NB4 (cell line): ENCODE data around the gene GRID2.
"Not testable (repeated sequence)": the region's sequence is repeated elsewhere in the genome, so short reads cannot be mapped to it uniquely, and the experiment has no call there.

Source experiments
- DNase-seq: peaks from one replicate; pipeline ENCODE4 v3.0.0; 2010; ENCODE audit warnings: low read depth
- H3K4me3 ChIP-seq: one replicate; pipeline ENCODE4 v1.5.1; 2011; ENCODE audit warnings: mild to moderate bottlenecking, low read depth, low read length, moderate library complexity
- MYC ChIP-seq: IDR thresholded peaks from 2 replicates; pipeline ENCODE4 v1.6.1; 2011; ENCODE audit warnings: low read depth, low read length
- POLR2A ChIP-seq: IDR thresholded peaks from 2 replicates; pipeline ENCODE4 v1.6.1; 2011; ENCODE audit warnings: mild to moderate bottlenecking; ENCODE audit not compliant: insufficient read length; ENCODE audit errors: extremely low read depth
- TF ChIP-seq, protein P1 (sequence below): IDR thresholded peaks from one replicate; pipeline ENCODE4 v1.5.1; 2012; ENCODE audit warnings: low read depth, low read length
- TF ChIP-seq, protein P2 (sequence below): IDR thresholded peaks from 2 replicates; pipeline ENCODE4 v1.6.1; 2011; ENCODE audit warnings: low read depth, low read length

The GRID2 gene

GRCh38 chr4:92406488-92406887, 102.7 kb downstream of the GRID2 start:
- H3K4me3 ChIP-seq: no peak overlapping the region
- no peak for DNase-seq
- TF ChIP-seq, protein P1, sequence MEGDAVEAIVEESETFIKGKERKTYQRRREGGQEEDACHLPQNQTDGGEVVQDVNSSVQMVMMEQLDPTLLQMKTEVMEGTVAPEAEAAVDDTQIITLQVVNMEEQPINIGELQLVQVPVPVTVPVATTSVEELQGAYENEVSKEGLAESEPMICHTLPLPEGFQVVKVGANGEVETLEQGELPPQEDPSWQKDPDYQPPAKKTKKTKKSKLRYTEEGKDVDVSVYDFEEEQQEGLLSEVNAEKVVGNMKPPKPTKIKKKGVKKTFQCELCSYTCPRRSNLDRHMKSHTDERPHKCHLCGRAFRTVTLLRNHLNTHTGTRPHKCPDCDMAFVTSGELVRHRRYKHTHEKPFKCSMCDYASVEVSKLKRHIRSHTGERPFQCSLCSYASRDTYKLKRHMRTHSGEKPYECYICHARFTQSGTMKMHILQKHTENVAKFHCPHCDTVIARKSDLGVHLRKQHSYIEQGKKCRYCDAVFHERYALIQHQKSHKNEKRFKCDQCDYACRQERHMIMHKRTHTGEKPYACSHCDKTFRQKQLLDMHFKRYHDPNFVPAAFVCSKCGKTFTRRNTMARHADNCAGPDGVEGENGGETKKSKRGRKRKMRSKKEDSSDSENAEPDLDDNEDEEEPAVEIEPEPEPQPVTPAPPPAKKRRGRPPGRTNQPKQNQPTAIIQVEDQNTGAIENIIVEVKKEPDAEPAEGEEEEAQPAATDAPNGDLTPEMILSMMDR: no peak
- TF ChIP-seq POLR2A (no peak), MYC (no peak)
- TF ChIP-seq, protein P2, sequence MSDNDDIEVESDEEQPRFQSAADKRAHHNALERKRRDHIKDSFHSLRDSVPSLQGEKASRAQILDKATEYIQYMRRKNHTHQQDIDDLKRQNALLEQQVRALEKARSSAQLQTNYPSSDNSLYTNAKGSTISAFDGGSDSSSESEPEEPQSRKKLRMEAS: no peak

GRCh38 chr4:92421920-92422319, 118.2 kb downstream of the GRID2 start:
- H3K4me3 ChIP-seq: no peak overlapping the region
- TF ChIP-seq POLR2A: no peak
- TF ChIP-seq, protein P2: no peak
- TF ChIP-seq, protein P1: no peak
- no peak for TF ChIP-seq MYC
- DNase-seq: no peak

DNA sequence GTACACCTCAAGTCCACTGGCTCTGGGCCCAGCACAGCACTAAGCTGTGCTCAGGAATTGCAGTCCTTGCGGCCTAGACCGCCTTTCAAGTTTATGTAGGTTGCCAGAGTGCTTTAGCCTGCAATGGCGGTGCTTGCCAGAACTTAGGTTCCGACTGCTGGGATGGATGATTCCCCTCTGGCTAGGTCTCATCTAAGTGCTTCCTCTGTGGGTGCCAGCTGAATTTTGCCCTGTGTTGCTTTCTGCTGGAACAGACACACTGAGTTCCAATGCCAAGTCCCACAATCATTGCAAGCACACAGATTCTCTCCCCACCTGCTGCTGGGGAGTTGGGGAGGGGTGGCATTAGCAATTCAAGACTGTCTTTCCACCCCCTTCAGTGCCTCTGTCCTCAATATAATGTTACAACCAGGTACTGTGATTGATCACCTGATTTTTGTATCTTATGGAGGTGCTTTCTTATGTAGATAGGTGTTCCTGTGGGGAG, 129.5 kb downstream of the GRID2 start:
- TF ChIP-seq, protein P2: no peak
- TF ChIP-seq POLR2A: no peak
- TF ChIP-seq, protein P1: no peak
- no peak for TF ChIP-seq MYC
- no peak for DNase-seq
- no peak overlapping the region for H3K4me3 ChIP-seq

GRCh38 chr4:92438722-92439121, 135.0 kb downstream of the GRID2 start:
- DNase-seq, H3K4me3 ChIP-seq: not testable (repeated sequence)

DNA sequence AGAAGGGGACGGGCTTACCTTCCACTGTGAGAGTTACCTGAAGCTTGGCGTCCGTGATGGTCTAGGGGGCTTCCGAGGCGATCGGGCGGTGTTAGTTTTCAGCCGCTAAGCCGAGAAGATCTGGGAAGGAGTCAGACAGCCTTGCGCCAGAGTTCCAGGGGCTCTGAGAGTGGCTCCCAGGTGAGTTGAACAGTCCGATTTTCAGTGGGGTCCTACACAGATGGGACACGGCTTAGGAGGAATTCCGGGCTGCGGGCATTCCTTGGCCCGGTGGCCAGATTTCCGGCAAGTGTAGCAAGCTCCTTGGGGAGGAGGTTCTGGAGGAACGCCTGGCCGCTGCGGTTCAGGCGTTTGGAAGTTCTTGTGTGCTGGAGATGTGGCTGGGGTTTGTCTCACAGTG, 138.4 kb downstream of the GRID2 start:
- DNase-seq, H3K4me3 ChIP-seq: not testable (repeated sequence)

DNA sequence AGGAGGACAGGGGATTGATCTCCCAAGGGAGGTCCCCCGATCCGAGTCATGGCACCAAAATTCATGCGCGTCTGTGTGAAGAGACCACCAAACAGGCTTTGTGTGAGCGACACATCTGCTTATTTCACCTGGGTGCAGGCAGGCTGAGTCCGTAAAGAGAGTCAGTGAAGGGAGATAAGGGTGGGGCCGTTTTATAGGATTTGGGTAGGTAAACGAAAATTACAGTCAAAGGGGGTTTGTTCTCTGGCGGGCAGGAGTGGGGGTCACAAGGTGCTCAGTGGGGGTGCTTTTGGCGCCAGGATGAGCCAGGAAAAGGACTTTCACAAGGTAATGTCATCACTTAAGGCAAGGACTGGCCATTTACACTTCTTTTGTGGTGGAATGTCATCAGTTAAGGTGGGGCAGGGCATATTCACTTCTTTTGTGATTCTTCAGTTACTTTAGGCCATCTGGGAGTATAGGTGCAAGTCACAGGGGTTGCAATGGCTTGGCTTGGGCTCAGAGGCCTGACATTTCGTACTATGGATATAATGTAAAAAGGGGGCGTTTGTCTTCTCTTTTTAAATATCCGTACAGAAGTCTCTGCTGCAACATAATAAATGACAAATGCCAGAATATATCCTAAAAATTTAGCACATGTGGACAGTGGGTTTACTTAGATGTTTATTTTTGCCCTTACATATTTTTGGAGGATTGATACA, 140.5 kb downstream of the GRID2 start:
- not testable (repeated sequence) for DNase-seq, H3K4me3 ChIP-seq

DNA sequence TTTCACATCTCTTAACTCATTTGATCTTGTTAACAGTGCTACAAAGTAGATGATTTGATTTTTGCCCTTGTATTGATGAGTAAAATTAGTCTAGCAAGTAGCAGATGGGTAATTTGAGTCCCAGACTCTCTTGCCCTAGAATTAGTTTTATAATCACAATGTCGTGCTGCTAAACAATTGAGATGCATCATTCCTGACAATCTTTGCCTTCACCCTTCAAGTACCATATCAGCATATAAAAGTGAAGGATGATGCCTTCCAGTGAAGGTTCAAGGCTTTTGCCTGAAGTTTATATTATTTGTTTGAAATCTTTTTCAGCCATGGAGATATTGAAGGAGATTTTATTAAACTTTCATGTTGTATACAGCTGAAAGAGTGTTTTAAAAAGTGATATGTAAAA, 141.4 kb downstream of the GRID2 start:
- no peak overlapping the region for H3K4me3 ChIP-seq
- no peak for DNase-seq
- TF ChIP-seq, protein P2: no peak
- TF ChIP-seq, protein P1: no peak
- no peak for TF ChIP-seq MYC
- no peak for TF ChIP-seq POLR2A
